D341Med (cell line): ENCODE data around the gene IFT52.

Experiments used
- DNase-seq: peaks from one replicate; pipeline ENCODE4 v3.0.0; 2012; ENCODE audit warnings: low spot score

Gene IFT52, protein sequence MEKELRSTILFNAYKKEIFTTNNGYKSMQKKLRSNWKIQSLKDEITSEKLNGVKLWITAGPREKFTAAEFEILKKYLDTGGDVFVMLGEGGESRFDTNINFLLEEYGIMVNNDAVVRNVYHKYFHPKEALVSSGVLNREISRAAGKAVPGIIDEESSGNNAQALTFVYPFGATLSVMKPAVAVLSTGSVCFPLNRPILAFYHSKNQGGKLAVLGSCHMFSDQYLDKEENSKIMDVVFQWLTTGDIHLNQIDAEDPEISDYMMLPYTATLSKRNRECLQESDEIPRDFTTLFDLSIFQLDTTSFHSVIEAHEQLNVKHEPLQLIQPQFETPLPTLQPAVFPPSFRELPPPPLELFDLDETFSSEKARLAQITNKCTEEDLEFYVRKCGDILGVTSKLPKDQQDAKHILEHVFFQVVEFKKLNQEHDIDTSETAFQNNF

DNA sequence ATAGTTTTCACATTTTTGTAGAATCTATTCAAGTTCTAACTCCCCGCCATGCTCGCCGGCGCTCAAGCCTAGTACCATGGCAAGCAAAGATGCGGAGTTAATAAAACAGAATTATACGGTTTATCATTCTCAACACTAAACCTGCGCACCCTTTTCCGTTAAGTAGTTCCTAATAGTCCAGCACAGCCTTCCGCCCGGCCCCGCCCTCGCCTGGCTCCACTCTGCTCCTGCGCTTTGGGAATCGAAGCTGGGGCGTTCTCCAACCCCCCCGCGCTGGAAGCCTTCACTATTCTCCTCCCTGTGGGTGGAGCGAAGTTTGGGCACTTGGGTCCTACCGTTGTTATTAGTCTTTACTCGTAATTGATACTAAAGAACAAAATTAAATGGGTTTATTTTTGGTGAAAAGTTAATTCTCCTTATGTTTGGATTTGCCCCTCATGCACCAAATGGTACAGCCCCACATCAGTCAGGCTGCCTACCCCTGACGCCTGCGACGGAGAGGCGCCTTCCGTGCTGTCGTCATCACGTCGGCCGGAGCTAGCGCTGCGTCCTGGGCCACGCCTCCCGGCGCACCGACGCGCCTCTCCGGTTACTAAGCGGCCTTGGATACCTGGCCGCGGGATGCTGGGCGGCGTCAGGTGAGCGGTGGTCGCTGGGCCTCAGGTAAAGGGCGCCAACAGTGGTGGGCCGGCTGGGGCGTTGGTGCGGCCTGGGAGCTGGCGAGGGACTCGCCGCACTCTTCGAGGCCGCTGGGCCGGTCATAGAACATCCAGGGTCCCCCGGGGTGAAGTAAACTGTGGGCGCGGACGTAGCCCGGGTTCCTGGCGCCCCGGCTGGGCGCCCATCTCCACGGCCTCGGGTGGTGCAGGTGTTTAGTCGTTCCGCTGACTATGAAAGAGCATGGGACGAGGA lies at the start of gene IFT52:
Gene IFT52 (plus strand): TSS at position 546 of the 912 bp plus-strand sequence. CDS start 3,762 bp downstream, outside the sequence.
- peak; percentile 96 for DNase-seq

DNA sequence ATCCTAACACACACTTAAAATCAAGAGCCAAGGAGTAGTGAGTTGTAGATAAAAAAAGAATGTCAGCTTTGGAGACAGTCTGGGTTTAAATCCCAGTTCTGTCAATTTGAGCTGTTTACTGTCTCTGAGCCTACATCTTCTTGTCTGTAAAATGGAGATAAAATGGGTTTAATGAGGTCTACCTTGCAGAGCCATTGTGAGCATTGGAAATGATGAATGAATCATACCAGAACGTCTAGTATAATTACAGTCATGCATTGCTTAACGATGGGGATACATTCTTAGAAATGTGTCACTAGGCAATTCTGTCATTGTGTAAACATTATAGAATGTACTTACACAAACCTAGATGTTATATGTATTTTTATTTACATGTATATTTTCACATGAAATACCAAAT lies 49.5 kb upstream of the IFT52 start:
- no peak for DNase-seq

DNA sequence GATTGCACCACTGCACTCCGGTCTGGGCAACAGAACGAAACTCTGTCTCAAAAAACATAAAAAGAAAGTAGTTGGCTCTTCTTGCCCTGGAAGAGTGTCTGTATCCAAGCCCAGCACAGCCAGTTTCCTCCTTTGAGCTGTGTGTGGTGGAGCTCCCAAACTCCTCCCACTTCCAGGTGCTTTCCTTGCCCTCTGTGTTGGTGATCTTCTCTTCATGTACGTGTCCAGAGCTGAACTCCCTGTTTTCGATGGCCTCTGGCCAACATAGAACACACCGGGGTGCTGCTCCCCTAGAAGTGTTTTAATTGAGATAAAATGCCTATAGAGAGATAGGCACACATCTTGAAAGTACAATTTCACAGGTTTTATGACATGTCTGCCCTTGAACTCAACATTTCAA lies 48.6 kb upstream of the IFT52 start:
- DNase-seq, result no peak

DNA sequence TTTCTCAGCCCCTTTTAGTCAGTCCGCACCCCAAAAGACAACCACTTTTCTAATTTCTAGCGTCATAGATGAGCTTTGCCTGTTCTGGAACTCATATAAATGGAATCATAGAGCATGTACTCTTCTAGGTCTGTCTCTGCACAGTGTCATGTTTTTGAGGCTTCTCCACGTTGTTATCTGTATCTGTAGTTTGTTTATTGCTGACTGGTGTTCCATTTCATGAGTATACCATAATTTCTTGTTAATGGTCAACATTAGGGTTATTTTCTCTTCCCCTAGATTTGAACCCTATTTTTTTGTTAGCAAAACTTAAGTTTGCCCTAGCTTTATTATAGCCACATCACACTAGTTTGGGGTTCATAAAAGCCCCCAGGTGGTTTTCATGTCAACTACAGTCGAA lies 48.1 kb upstream of the IFT52 start:
- no peak for DNase-seq

DNA sequence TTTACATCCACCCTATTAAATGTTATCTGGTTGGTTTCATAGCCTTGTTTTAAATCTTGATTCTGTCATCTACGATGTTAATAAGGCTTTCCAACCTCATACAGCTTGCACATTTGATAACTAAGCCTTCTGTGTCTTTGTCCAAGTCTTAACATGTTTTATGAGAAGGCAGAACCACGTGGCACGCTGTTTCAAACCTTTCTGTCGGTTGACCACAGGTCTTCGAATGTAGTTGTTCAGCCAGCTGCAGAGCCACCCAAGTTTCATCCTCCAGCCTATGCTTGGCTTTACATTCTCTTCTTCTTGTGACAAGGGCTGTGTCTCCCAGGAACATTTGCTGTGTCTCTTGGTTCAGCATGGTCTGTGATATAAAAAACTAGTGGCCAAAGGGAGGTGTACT lies 47.6 kb upstream of the IFT52 start:
- no peak for DNase-seq

DNA sequence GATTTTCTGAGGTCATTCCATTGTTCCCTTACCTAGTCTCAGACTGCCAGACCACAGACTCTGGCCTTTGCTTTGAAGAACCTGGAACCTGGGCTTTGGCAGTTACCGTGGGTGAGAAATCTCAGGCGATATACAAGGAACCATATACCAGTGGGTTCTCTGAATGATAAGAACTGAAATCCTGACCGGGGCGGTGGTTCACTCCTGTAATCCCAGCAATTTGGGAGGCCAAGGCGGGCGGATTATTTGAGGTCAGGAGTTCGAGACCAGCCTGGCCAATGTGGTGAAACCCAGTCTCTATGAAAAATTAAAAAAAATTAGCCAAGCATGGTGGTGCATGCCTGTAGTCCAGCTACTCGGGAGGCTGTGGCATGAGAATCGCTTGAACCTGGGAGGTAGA lies 46.2 kb upstream of the IFT52 start:
- DNase-seq, result no peak

DNA sequence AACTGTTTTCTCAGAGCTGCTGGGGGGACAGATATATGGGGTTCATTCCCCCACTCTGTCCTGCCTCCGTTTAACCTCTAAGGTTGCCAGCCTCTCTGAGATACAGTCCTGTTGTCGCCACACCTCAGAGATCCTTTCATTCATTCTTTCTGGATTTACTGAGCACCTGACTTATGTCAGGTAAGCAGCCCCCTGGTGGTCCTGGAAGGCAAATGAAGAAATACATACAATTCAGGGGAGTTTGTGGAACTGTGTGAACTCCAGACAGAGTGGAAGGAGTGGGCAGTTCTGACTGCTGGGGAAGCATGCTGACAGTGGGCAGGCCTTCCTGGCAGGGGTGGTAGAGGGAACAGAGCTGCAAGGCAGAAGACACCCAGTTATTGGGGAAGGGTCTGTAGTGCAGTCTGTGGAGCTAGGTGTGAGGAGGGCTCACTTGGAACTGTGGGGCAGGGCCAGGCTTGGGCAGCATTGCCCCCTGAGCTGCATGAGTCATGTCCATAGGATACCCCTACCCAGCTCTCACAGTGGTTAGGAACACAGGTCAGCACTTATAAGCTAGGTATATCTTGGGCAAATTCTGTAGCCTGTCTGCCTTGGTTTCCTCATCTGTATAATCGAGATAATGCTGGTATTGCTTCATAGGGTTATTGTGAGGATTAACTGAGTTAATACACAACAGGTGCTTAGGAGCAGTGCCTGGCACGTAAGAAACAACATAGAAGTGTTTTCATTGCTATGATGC lies 44.7 kb upstream of the IFT52 start:
- DNase-seq, result no peak

DNA sequence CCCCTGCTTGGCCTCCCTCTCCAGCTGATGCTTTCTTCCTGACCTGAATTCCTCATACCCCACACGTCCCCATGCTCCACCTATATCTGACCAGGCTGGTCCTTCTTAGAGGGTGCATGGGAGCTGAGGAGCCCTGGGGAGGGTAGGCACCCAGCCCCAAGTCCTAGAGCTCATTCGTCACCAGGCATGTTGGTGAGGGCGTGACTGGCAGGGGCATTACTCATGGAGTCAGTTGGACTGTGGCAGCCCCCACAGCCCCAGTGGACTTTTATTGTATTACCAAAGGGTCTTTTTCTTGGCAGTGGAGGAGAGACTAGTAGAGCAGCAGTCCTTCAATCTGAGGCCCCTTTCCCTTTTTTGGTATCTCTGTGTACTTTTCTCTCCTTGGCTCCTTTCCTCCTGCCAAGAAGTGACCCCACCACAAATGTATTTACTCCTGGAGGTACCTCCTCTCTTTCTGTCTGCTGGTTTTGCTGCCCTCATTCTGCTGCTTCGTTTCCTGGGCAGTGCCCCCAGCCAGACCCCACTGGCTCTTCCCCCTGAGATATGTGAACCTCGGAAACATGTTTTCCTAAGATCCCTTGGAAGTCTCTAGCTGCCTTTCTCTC lies 42.4 kb upstream of the IFT52 start:
- DNase-seq, result no peak

DNA sequence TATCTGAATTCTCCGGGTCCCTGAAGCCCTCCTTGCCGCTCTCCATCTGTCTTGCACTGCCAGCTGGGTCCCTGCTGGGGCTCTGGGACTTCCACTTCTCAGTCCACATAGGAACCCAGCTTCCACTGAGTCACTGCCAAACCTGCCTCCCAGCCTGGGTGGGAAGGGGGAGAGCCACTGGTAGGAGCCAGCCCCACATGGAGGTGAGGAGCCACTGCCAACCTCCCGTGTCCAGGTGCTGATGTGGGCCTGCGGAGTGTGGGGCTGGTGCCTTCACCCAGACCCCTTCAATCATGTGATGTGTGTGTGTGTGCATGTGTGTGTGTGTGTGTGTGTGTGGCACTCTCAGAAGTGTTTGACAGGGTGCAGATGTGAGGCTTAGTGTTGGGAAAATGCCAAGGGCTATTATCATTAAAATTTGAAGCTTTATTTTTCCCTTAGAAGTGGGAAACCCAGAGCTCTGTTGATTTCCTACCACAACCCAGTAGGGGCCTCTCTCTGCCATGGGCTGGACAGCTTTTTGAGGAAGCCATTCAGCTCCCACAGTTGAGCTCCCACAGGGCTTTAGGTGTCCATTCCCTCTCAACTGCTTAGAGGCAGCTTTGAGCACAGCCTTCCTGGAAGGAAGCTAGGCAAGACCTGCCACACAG lies 41.2 kb upstream of the IFT52 start:
- no peak for DNase-seq

DNA sequence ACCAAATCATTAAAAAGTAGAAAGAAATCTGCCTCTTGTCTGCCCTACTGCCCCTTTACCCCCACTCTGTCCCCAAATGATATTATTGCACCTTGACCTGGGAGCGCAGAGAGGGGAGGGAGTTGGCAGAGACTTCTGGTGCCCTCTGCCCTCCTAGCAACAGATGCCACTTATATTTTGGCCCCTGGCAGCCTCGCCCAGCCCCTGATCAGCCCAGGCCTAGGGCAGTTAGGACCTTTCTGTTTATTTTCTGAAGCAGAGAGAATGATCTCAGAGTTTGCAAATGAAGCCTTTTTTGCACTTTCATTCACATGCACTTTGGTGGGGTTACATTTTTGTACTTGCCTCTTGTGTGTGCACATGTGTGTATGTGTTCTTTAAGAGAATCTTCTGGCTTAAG lies 40.3 kb upstream of the IFT52 start:
- no peak for DNase-seq

DNA sequence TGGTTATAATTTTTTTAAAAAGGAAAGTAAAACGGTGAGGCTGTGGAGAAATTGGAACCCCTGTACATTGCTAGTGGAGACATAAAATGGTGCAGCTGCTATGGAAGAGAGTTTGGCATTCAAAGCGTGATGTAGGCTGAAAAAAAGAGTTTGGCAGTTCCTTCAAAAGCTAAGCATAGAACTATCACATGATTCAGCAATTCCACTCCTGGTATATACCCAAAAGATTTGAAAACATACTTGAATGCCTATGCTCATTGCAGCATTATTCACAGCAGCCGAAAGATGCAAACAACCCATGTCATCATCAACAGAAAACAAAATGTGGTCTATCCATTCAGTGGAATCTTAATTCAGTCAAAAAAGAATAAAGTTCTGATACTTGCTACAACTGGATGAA lies 36.4 kb upstream of the IFT52 start:
- DNase-seq, result no peak

DNA sequence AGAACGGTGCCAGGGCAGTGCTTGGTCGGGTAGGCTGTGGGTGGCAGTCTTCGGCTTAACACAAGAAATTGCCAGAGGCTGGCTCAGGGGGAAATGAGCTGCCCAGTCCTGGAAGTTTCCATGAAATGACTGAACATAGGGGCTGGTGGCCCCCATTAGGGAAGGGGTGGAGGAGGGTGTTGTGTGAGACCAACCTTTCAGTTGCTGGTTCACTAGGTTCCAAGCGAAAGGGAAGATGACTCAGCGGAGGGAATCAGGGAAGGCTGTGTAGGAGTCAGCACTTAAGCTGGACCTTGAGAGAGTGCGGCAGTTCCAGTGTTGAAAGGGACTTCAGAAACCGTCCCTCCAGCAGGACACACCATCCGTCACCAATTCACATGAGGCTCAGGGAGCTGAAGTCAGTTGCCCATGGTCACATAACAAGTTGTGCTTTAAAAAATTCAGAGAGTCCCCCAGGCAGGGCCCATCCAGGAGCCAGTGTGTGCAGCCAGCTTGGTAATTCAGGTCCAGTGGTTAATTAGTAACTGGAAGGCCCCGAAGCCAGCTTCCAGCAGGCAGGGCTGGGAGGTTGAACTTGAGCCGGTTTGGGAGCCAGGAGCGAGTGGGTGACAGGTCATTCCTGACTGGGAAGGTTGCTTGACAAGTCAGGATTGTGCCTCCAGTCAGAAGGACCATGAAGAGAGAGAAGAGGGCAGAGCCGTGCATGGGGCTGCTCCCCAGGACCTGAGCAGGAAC lies 32.2 kb upstream of the IFT52 start, which contains the start of gene SGK2:
Gene SGK2 (plus strand): TSS at position 616 of the 735 bp plus-strand sequence. CDS start 7,469 bp downstream, outside the sequence.
- no peak for DNase-seq

DNA sequence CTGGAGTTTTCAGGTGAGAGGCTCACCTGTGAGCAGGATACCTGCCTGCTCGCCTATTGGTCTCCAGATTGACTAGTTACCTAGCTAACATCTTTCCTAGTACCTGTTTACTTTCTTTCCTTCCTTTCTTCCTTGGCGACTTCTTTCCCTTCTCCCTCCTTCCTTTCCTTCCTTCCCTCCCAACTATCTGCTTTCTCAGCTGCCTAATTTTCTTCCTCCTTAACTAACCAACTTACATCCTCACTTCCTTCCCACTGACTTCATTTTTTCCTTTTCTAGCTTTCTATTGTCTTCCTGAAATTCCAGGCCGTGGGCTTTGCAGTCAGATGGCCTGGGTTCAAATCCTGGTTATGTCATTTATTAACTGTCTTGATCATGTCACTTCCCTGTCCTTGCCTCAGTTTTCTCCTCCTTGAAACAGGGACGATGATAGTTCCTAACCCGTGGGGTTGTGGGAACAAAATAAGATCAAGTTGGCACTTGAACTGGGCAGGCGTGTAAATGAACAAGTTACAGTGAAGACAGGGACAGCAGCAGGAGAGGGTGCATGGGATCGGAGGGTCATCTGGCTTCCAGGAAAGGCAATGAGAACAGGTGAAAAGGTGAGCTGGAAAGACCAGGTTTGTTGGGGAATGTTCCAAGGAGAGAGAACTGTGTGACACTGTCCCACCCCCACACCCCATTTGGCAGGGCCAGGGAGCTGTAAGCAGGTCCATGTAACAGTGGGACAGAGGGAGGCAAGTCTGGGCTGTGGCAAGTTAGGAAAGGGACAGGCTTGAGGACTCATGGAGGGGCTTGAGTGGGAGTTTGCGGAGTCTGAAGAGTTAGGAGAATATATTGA lies 31.4 kb upstream of the IFT52 start:
- DNase-seq, result no peak

DNA sequence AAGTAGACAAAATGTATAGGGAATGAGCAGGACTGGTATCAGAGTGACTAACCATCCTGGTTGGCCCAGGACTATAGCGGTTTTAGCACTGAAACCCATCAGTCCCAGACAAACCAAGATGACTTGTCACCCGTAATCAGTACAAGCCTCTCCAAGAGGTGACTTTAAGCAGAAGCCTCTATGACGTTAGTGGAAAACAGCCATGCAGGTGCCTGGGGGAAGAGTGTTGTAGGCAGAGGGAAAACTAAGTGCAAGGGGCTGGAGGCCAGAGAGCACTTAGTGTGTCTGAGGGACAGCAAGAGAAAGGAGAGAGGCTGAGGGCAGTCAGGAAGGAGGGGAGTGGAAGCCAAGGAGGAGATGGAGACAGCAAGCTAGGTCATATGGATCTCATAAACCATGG lies 29.8 kb upstream of the IFT52 start:
- no peak for DNase-seq

DNA sequence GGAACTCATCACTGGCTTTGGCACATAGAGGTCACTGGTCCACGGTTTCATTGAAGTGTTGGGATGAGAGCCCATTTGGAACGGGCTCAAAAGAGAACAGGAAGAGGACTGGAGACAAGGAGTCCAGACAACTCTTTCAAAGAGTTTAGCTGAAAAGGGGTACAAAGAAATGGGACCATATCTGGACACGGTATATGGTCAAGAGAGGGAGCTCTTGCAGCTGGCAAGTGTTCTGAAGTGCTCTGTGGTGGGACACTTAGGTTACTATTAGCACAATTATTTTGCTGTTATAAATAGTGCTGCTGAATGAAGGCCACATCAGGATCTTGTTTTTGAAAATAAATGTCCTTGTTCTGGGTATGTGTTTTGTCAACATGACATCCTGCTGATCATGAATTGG lies 27.3 kb upstream of the IFT52 start:
- DNase-seq, result no peak

DNA sequence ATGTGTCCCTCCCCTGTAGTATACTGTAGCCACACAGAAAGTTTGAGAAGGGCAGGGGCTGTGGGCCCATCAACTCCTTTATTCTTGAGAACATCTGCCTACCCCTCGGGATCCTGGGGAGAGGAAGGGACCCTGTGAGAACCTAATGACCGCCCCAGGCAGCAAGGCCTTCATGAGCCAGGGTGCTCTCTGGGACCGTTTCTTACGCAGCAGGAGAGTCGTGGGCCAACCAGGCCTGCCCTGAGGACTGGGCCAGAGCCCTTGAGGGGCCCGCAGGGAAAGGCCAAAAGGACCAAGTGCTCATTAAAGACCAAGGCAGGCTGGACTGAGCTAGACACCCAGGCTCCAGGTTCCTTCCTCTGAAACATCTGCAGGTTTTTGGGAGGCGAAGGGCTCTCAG lies 26.7 kb upstream of the IFT52 start:
- DNase-seq, result no peak

DNA sequence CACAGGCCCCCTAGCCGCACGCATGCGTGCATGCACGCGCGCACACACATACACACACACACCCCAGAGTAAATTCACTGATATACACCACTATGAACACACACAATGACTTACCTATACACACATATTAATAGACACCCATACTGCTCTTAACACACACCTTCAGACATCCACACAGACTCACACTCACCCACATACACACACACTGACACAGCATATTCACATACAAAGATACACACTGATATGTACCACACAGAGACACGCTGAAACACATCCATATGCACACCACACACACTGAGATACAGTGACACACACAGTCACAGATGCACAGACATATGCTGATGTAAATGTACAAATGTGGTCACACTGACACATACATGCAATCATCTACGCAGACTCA lies 26.3 kb upstream of the IFT52 start:
- no peak for DNase-seq

DNA sequence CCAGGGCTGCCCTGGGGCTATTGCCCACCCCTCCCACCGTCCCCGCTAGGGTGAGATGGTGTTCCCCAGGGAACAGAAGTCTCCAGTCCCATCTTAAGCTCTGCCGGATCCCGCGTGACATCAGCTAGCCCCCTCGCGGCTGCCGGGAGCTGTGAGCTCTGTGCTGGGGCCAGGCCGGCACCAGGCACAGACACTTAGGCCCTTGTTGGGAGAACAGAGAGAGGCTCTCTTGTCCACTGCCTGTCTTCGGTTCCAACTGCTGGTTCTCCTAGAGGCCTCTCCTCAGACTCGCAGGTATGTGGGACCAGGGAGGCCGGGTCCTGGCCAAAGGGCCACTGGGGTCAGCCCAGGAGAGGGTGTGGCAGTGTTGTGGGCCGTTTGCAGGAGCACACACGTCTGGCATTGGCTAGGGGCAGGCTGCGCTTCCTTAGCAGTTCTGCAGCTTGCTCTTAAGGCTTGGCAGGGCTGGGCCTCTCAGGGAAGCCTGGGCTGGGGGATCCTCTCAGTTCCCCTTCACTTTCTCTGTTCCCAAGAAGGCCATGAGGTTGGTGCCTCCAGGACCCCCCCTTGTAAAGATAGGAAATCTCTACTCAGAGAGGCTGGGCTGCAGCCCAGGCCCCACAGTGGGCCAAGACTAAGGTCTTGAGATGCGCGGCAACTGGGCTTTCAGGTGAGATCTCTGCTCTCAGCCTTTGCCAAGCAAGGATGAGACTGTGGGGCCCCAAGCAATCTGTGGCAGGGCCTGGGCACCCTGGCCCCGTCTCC lies 25.6 kb upstream of the IFT52 start:
- DNase-seq, result no peak

DNA sequence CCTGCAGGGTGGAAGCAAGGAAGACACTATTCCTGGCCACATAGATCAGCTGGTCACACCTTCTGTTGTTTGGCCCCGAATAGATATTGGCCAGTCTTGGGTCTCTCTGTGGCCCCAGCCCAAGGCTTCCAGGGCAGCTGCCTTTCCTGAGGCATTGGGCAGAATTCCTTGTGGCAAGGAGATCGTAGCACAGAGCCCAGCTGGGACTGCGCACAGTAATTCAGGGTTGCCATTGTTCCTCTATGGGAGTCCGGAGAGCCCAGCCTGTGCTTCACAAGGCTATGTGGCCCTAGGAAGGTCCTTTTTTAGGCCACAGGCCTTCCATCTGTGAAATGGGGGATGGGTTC lies 25.0 kb upstream of the IFT52 start:
- DNase-seq, result no peak
